ENCODE data around the gene TMEM154. TPM values are rescaled to one million over a fixed set of nuclear protein-coding genes. Genes with fewer than 3 reads are reported as not detected.

TMEM154 gene
- total RNA-seq, 1 experiment from 2014 or later = 0.22 TPM

DNA sequence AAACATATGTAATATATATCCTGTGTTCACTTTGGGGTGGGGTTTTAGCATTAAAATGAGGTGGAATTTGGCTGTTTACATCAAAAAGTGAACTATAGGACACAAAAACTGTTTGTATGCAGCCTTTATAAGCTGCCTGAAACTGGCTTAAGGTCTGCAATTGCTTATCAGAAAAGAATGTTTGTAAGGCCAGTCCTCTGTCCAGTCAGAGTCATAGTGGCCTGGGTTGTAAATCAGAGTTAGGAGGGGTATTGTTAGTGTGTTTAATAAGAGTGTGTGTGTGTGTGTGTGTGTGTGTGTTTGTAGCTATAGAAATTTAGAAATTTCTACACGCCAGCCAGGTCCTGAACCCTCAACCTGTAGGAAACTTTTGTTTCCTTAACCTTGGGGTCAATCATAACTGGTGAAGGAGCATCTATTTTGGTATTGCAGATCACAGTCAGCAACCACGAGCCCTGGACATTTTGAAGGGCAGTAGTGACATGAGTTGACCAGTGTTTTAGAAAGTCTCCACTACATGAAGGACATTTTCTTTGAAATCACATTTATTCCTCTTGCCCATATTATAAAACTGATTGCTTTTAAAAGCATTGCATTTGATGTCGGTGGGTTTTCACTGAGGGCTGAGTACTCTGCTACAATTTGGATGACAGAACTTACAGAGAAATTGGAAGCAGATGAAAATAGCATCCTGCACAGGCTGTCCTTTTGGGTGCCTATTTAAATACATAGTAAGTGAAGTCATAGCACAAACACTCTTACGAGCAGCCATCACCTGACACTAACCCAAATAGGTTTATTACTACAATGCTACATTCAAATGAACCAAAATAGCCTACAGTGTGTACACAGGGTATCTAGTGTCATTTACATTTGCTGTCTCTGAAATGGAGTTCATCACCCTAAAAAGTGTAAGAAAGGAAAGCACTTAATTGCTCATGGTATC is 11.2 kb upstream of the TMEM154 start:
- H3K79me2 ChIP-seq (ENCODE audit: low read length) = no peaks in the 10 kb centered on the region
- no peaks in the 10 kb centered on the region for H3K36me3 ChIP-seq (ENCODE audit: insufficient read depth, low read length)
- no peaks in the 10 kb centered on the region for H4K20me1 ChIP-seq (ENCODE audit: insufficient read depth, low read depth, low read length)
- H3K9me2 ChIP-seq (replicated peaks; ENCODE audit: insufficient read depth, low read length) = no peaks in the 10 kb centered on the region
- no peak overlapping the region for H3K9ac ChIP-seq (ENCODE audit: low read length)
- no peaks in the 10 kb centered on the region for H3K9me3 ChIP-seq (ENCODE audit: low read length)
- no peak for DNase-seq
- no peak overlapping the region for H3K27ac ChIP-seq (ENCODE audit: low read length)
- no peaks in the 10 kb centered on the region for H3K4me1 ChIP-seq (ENCODE audit: low read length)
- H2AFZ ChIP-seq (ENCODE audit: low read length) = no peak overlapping the region
- H3K27me3 ChIP-seq (ENCODE audit: low read length) = no peaks in the 10 kb centered on the region
- H3K4me2 ChIP-seq (ENCODE audit: low read depth, low read length, poor library complexity, severe bottlenecking) = no peak overlapping the region
- H3K4me3 ChIP-seq (ENCODE audit: low read length) = no peak overlapping the region

DNA sequence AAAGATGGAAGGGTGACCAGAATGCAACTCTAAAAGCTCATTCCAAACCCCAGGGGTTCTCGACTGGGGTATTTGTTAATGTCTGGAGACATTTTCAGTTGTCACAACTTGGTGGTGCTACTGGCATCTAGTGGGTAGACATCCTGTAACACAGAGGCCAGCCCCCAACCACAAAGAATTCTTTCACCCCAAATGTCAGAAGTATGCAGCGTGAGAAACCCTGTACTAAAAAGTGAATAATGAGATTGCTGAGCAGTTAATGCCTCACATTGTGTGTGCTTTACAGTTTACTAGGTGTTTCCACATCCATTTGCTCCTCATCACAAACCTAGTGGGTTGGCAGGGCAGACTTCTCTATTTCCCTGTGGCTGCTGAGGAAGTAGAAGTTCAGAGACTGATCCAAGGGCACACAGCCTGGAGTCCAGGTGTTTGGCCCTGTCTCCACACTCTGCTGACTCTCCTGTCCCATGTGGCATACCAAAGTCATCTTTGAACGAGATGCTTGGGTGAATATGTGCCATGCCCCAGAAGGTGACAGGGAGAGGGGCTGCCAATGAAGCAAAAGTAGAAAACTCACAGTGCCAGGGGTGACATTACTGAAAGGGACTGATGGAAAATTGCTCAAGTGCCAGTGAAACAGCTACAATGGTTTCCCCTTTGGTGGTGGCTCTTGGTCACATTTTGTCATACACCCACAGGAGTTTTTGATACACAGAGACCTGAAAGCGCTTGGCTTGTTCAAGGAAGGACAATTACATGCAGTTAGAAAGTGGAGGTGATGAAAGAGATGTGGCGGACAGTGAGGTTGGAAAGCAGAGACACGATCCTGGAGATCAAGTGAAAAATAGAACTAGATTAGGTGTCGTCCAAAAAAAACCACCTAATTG is 10.1 kb upstream of the TMEM154 start:
- H3K4me3 ChIP-seq (ENCODE audit: low read length) = no peak overlapping the region
- H3K36me3 ChIP-seq (ENCODE audit: insufficient read depth, low read length) = no peaks in the 10 kb centered on the region
- H3K27me3 ChIP-seq (ENCODE audit: low read length) = no peaks in the 10 kb centered on the region
- H4K20me1 ChIP-seq (ENCODE audit: insufficient read depth, low read depth, low read length) = no peaks in the 10 kb centered on the region
- H3K4me1 ChIP-seq (ENCODE audit: low read length) = no peaks in the 10 kb centered on the region
- H2AFZ ChIP-seq (ENCODE audit: low read length) = no peak overlapping the region
- no peaks in the 10 kb centered on the region for H3K9me3 ChIP-seq (ENCODE audit: low read length)
- H3K27ac ChIP-seq (ENCODE audit: low read length) = no peak overlapping the region
- no peaks in the 10 kb centered on the region for H3K9me2 ChIP-seq (replicated peaks; ENCODE audit: insufficient read depth, low read length)
- no peak for DNase-seq
- H3K9ac ChIP-seq (ENCODE audit: low read length) = no peak overlapping the region
- H3K79me2 ChIP-seq (ENCODE audit: low read length) = no peaks in the 10 kb centered on the region
- no peak overlapping the region for H3K4me2 ChIP-seq (ENCODE audit: low read depth, low read length, poor library complexity, severe bottlenecking)

DNA sequence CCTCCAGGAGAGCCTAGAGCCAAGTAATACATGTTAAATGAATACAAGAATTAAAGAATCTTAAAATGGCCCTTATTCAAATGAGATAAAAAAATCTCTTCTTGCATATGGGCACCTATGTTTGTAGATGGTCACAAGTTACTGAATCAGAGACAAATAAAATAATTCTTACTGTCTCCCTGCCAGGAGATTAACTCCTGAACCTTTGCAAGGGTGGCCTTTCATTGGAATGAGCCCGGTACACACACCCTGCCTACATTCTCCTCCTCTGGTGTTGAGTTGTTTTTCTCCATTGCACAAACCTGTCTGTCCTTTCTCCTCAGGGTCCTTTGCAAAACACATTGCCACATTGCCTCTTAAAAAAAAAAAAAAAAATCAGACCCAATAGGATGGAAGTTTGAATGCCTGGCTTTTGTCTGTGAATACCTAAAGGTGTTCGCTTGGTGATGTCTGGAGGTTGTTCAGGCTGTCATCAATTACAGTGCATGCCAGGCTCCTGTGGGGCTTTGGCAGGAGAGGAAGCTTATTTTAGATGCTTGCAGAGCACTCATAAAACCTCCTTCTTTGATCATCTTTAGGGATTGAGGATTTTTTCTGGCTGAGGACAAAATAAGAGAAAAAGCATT is 8.3 kb upstream of the TMEM154 start:
- no peaks in the 10 kb centered on the region for H3K79me2 ChIP-seq (ENCODE audit: low read length)
- H4K20me1 ChIP-seq (ENCODE audit: insufficient read depth, low read depth, low read length) = no peaks in the 10 kb centered on the region
- H2AFZ ChIP-seq (ENCODE audit: low read length) = no peak overlapping the region
- no peak overlapping the region for H3K9ac ChIP-seq (ENCODE audit: low read length)
- no peaks in the 10 kb centered on the region for H3K9me3 ChIP-seq (ENCODE audit: low read length)
- H3K27ac ChIP-seq (ENCODE audit: low read length) = no peak overlapping the region
- no peaks in the 10 kb centered on the region for H3K36me3 ChIP-seq (ENCODE audit: insufficient read depth, low read length)
- H3K27me3 ChIP-seq (ENCODE audit: low read length) = no peaks in the 10 kb centered on the region
- H3K9me2 ChIP-seq (replicated peaks; ENCODE audit: insufficient read depth, low read length) = no peaks in the 10 kb centered on the region
- no peak overlapping the region for H3K4me3 ChIP-seq (ENCODE audit: low read length)
- no peak overlapping the region for H3K4me2 ChIP-seq (ENCODE audit: low read depth, low read length, poor library complexity, severe bottlenecking)
- no peak for DNase-seq
- no peaks in the 10 kb centered on the region for H3K4me1 ChIP-seq (ENCODE audit: low read length)

DNA sequence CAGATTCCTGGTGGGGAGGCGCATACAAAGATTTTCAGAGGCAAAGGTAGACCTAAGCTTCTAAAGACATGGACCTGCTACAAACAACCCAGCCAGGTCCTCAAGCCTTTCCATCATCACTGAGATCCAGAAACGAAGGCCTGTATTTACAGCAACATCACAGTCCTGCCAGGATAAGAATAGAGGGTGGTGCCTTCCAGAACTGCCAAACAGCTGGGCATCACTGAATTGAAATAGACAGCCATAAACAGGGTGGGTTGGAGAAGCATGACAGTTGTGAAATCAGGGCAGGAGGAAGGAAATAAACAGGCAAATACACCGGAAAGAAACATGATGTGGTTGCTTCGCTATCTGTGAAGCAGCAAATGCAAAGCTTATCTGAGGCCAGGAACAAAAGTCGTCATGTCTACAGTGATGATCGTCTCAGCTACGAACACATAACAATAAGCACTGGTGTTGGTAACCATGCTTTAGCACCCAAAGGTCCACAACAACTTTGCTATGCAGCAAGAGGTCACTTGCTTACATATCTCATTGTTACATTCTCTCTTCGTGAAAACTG is 6.7 kb upstream of the TMEM154 start:
- Histone ChIP-seq H3K9me3 (ENCODE audit: low read length) (no peaks in the 10 kb centered on the region), H4K20me1 (ENCODE audit: insufficient read depth, low read depth, low read length) (no peaks in the 10 kb centered on the region), H3K79me2 (ENCODE audit: low read length) (no peaks in the 10 kb centered on the region), H3K4me2 (ENCODE audit: low read depth, low read length, poor library complexity, severe bottlenecking) (no peak overlapping the region), H3K9ac (ENCODE audit: low read length) (no peak overlapping the region), H3K4me3 (ENCODE audit: low read length) (no peak overlapping the region), H3K27me3 (ENCODE audit: low read length) (no peaks in the 10 kb centered on the region), H3K36me3 (ENCODE audit: insufficient read depth, low read length) (no peaks in the 10 kb centered on the region), H2AFZ (ENCODE audit: low read length) (no peak overlapping the region), H3K9me2 (replicated peaks; ENCODE audit: insufficient read depth, low read length) (no peaks in the 10 kb centered on the region), H3K27ac (ENCODE audit: low read length) (no peak overlapping the region), H3K4me1 (ENCODE audit: low read length) (peaks cover 5% of the 10 kb centered on the region)
- no peak for DNase-seq

DNA sequence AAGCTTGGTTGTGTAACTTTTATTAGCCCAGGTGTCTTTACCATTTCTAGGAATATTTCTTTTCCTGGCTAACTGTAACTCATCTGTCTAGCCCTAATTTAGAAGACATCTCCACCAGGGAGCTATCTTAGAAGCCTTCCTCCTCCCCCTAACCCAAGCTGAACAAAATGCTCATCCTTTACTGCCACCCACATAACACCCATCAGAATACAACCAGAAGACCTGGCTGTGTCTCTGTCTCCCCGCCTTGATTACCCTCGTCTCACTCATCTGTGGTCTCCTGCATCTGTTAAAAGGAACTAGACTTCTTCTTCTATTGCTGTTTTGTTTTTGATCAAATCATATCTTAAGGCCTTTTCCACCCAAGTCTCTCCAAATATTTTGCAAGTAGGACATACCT is 4.8 kb upstream of the TMEM154 start:
- no peak for DNase-seq

DNA sequence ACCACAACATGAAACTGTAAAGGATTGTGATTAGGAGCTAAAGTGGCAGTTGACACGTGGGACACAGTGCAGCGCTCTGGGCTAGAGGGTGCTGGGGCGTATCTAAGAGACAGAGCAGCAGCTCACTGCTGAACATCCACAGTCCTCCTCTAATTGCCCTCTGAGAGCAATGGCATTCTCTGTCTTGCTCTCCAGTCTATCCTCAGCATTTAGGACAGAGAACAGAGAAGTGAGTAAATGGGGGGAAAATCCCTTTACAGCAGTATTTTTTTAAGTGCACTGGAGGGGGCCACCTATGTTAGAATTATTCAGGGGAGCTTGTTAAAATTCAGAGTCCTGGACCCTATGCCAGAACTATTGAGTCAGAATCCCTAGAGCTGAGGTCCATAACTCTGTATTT is 4.2 kb upstream of the TMEM154 start:
- Histone ChIP-seq H3K9me3 (ENCODE audit: low read length) (no peaks in the 10 kb centered on the region), H3K36me3 (ENCODE audit: insufficient read depth, low read length) (no peaks in the 10 kb centered on the region), H3K27ac (ENCODE audit: low read length) (no peak overlapping the region), H3K4me3 (ENCODE audit: low read length) (no peak overlapping the region), H3K4me1 (ENCODE audit: low read length) (peaks cover 11% of the 10 kb centered on the region), H4K20me1 (ENCODE audit: insufficient read depth, low read depth, low read length) (no peaks in the 10 kb centered on the region), H3K79me2 (ENCODE audit: low read length) (no peaks in the 10 kb centered on the region), H2AFZ (ENCODE audit: low read length) (no peak overlapping the region), H3K4me2 (ENCODE audit: low read depth, low read length, poor library complexity, severe bottlenecking) (no peak overlapping the region), H3K9ac (ENCODE audit: low read length) (no peak overlapping the region), H3K27me3 (ENCODE audit: low read length) (no peaks in the 10 kb centered on the region), H3K9me2 (replicated peaks; ENCODE audit: insufficient read depth, low read length) (no peaks in the 10 kb centered on the region)
- DNase-seq = no peak

More for the DNA sequence above, 4.8 kb upstream of the TMEM154 start:
- no peak overlapping the region for H3K27ac ChIP-seq (ENCODE audit: low read length)
- H4K20me1 ChIP-seq (ENCODE audit: insufficient read depth, low read depth, low read length) = no peaks in the 10 kb centered on the region
- H3K9me2 ChIP-seq (replicated peaks; ENCODE audit: insufficient read depth, low read length) = no peaks in the 10 kb centered on the region
- peaks cover 9% of the 10 kb centered on the region for H3K4me1 ChIP-seq (ENCODE audit: low read length)
- no peak overlapping the region for H2AFZ ChIP-seq (ENCODE audit: low read length)
- H3K4me2 ChIP-seq (ENCODE audit: low read depth, low read length, poor library complexity, severe bottlenecking) = no peak overlapping the region
- H3K9ac ChIP-seq (ENCODE audit: low read length) = no peak overlapping the region
- no peaks in the 10 kb centered on the region for H3K9me3 ChIP-seq (ENCODE audit: low read length)
- H3K79me2 ChIP-seq (ENCODE audit: low read length) = no peaks in the 10 kb centered on the region
- no peaks in the 10 kb centered on the region for H3K27me3 ChIP-seq (ENCODE audit: low read length)
- H3K4me3 ChIP-seq (ENCODE audit: low read length) = no peak overlapping the region
- H3K36me3 ChIP-seq (ENCODE audit: insufficient read depth, low read length) = no peaks in the 10 kb centered on the region

DNA sequence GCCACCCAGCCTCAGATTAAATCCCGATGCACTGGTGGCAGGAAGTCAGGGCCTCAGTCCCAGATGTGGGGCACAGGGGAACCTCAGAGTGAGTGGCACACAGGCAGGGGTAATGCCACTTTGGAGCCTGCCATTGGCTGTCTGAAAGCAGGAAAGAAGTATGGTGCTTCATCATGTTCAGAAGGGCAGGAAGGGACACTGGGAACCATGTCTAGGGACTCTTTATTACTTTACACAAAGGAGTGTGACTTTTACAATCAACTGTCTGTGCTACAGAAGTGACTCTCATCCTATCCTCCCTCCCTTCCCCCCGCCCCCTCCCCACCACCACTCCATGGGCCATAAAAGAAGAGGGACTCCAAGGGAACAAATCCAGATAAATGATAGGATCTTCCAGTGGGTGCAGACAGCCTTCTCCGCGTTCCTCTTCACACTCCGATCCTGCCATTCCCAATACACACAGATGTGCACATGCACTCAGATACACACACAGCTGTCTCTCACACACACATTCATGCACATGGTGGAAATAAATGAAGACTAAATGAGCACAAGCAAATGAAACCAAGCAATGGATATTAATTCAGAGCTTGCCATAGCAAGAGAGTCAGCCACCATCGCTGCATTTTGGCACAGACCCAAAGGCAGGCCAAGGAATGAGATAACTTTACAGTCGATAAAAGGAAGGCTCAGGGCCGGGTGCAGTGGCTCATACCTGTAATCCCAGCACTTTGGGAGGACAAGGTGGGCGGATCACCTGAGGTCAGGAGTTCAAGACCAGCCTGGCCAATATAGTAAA is 2.5 kb upstream of the TMEM154 start:
- Histone ChIP-seq H2AFZ (ENCODE audit: low read length) (no peak overlapping the region), H3K9me2 (replicated peaks; ENCODE audit: insufficient read depth, low read length) (no peaks in the 10 kb centered on the region), H3K79me2 (ENCODE audit: low read length) (no peaks in the 10 kb centered on the region), H3K9ac (ENCODE audit: low read length) (no peak overlapping the region), H3K27me3 (ENCODE audit: low read length) (no peaks in the 10 kb centered on the region), H3K36me3 (ENCODE audit: insufficient read depth, low read length) (no peaks in the 10 kb centered on the region), H4K20me1 (ENCODE audit: insufficient read depth, low read depth, low read length) (no peaks in the 10 kb centered on the region), H3K9me3 (ENCODE audit: low read length) (no peaks in the 10 kb centered on the region), H3K4me1 (ENCODE audit: low read length) (peaks cover 11% of the 10 kb centered on the region), H3K4me2 (ENCODE audit: low read depth, low read length, poor library complexity, severe bottlenecking) (no peak overlapping the region), H3K4me3 (ENCODE audit: low read length) (no peak overlapping the region), H3K27ac (ENCODE audit: low read length) (no peak overlapping the region)
- no peak for DNase-seq

Data from Karpas-422 (cell line).